LNCaP clone FGC (cell line): ENCODE measurements around the gene ZDHHC19.
"Not testable (repeated sequence)": the region's sequence is repeated elsewhere in the genome, so short reads cannot be mapped to it uniquely, and the experiment has no call there.

Source experiments
- DNase-seq: peaks from one replicate; pipeline ENCODE4 v3.0.0-alpha.2; 2011; ENCODE audit warnings: low read depth
- H3K4me3 ChIP-seq: 2 replicates; pipeline ENCODE4 v1.5.1; 2011; ENCODE audit warnings: mild to moderate bottlenecking, low read depth, low read length, control low read depth
- TF ChIP-seq, protein P1 (sequence below): IDR thresholded peaks from 2 replicates; pipeline ENCODE4 v1.5.1; 2012; ENCODE audit warnings: mild to moderate bottlenecking; ENCODE audit not compliant: control insufficient read depth, insufficient read depth; ENCODE audit errors: extremely low read depth

ZDHHC19 gene

DNA sequence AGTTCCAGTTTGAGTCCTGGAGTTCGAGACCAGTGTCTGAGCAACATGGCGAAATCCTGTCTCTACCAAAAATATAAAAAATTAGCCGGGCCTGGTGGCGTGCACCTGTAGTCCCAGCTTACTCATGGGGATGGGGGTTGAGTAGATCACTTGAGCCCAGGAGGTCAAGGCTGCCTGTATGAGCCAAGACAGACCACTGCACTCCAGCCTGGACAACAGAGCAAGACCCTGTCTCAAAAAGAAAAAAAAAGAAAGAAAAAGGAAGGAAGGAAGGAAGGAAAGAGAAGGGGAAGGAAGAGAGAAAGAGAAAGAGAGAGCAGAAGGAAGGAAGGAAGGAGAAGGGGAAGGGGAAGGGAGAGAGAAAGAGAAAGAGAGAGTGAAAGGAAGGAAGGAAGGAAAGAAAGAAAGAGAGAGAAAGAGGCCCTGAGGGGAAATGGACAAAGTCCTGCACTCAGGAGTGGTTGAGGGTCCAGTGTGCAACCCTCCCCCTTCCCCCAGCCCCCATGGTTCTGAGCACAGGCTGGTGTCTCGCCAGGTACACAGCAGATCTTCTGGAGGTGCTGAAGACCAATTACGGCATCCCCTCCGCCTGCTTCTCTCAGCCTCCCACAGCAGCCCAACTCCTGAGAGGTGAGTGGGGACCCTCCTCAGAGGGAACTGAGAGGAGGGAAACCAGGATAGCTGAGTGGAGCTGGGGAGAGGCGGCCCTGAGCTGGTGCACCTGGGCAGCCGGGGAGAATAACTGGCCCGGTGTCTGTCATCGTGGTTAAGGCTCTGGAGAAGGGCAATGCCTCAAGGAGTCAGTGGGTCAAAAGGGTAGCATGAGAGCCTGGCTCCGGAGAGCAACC lies 6.3 kb upstream of the ZDHHC19 start:
- TF ChIP-seq, protein P1, sequence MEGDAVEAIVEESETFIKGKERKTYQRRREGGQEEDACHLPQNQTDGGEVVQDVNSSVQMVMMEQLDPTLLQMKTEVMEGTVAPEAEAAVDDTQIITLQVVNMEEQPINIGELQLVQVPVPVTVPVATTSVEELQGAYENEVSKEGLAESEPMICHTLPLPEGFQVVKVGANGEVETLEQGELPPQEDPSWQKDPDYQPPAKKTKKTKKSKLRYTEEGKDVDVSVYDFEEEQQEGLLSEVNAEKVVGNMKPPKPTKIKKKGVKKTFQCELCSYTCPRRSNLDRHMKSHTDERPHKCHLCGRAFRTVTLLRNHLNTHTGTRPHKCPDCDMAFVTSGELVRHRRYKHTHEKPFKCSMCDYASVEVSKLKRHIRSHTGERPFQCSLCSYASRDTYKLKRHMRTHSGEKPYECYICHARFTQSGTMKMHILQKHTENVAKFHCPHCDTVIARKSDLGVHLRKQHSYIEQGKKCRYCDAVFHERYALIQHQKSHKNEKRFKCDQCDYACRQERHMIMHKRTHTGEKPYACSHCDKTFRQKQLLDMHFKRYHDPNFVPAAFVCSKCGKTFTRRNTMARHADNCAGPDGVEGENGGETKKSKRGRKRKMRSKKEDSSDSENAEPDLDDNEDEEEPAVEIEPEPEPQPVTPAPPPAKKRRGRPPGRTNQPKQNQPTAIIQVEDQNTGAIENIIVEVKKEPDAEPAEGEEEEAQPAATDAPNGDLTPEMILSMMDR = no peak
- H3K4me3 ChIP-seq = no peak overlapping the region
- no peak for DNase-seq

DNA sequence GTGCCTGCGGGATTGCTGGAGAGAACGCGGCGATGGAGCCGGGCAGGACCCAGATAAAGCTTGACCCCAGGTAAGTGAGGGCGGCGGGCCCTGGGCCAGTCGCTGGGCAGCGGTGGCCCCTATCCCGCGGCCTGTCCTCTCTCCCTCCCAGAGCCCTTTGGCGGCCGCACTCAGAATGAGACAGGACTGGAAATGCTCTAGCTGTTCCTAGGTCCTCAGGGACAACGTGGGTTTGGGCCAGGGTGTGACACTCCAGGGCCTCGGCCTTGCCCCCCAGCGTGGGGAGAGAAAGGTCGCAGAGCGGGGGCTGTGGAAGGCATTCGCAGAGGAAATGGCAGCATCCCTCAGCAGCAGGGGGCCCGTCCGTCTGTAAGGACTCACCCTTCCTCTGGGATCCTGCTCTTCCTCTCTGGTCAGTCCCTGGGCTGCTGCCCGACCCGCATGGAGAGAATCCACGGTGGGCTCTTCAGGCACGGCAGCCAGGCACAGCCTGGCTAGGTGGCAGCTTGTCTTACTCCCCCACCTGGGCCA lies 5.5 kb upstream of the ZDHHC19 start:
- TF ChIP-seq, protein P1 = no peak
- no peak for DNase-seq
- H3K4me3 ChIP-seq = no peak overlapping the region

DNA sequence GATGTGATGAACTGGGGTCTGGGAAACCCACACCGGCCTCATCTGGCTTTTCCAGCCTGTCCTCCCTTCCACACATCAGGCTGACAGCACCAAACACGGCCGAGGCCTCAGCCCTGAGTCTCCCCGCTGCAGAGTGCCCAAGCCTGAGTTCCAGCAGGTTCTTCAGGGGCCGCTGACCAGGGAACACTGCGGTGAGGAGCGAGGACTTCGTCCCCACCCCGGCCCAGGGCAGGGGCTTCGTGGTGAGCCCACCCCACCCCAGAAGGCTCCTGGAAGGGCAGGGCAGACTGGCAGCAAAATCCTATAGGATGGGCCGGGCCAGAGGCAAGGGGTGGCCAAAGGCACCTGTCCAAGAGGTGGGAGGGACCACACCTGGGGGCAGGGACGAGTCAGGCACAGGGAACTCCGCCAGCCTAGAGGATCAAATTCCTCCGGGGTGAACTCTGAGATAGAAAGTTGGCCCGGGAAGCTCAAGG lies 4.9 kb upstream of the ZDHHC19 start, which contains the start of gene SLC51A:
Gene SLC51A, plus strand, starts transcription at position 446 of the 476 bp plus-strand sequence. CDS start 179 bp downstream, outside the sequence.
- TF ChIP-seq, protein P1 = no peak
- DNase-seq = no peak
- no peak within 1 kb of the TSS for H3K4me3 ChIP-seq

DNA sequence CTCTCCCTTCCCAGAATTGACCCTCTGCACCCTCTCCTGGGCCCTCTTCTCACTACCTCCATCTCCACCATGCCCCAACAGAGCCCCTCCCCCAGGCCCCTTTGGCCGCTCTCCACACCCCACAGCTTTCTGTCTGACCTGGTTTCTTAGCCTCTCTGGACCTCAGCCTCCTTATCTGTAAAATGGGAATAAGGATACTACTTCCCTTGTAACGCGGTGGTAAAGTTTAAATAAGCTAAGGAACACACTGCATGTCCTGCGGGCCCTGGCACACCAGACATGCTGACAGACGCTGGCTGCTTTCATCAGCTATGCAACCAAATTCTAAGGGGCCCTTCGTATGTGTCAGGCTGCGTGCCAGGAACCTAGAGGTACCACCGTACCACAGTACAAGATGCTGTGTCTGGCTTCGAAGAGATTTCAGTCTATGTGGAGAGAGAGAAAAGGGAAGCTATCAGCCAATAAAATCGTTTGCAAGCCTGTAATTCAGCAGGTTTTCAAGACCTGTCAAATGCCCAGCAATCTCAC lies 4.4 kb upstream of the ZDHHC19 start:
- no peak for DNase-seq
- TF ChIP-seq, protein P1 = no peak
- no peak overlapping the region for H3K4me3 ChIP-seq

DNA sequence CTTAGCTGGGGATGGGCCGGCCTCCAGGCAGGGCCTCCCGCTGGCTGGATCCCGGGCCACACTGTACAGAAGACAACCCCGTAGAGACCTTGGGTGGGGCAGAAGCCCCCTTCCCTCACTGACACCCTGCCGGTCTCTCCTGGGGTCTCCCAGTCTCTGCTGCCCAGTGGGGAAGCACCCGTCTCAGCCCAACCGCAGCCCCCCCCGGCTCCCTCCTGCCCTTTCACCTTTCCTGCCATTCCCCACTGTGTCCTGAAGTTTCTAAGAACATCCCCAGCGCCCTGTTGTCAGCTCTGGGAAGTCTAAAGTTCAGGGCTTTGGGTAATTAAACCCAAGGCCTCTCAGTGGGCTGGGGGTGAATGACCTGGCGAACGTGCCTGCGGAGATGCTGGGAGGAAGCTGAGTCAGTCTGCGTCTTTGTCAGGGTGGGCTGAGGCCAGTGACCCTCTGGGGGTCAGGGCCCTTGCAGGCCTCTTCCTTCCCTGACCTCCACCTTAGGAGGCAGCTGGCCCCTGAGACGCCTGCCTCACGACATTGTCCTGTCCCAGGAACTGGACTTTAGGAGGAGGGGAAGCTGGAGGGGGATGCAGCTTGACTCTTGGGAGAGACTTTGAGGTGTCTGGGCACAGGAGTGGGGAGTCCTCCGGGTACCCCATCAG lies 3.7 kb upstream of the ZDHHC19 start:
- DNase-seq = no peak
- no peak overlapping the region for H3K4me3 ChIP-seq
- TF ChIP-seq, protein P1 = no peak

DNA sequence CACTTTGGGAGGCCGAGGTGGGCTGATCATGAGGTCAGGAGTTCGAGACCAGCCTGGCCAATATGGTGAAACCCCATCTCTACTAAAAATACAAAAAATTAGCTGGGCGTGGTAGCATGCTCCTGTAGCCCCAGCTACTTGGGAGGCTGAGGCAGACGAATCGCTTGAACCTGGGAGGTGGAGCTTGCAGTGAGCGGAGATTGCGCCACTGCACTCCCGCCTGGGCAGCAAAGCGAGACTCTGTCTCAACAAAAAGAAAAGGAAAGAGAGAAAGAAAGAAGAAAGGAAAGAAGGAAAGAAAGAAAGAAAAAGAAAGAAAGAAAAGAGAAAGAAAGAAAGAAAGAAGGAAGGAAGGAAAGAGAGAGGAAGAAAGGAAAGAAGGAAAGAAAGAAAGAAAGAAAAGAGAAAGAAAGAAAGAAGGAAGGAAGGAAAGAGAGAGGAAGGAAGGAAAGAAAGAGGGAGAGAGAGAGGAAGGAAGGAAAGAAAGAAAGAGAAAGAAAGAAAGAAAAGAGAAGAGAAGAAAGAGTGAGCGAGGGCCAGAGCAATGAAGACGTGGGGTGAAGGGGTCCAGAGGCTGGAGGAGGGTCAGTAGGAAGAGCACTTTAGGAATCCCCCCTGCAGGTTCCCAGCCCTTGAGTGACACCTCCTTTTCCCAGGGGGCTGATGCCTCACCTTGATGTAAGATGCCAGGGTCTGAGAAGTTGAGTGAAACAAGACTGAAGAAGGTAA lies 1.1 kb downstream of the ZDHHC19 start:
- DNase-seq, H3K4me3 ChIP-seq: not testable (repeated sequence)
